ENCODE measurements around the gene PIH1D1.

Gene PIH1D1

GRCh38 chr19:49415810-49416200 is 35.8 kb downstream of the PIH1D1 start:
- no peak overlapping the region for H3K4me3 ChIP-seq (ENCODE audit: low read depth, low read length)
- H3K36me3 ChIP-seq (ENCODE audit: control insufficient read depth in 2 of 2, insufficient read depth in 1 of 2, low read length in 2 of 2) = no peaks in the 10 kb centered on the region
- TF ChIP-seq KLF1 (tag by site-specific recombination; IDR thresholded peaks at IDR 0.05) = no peak
- TF ChIP-seq, protein P1, sequence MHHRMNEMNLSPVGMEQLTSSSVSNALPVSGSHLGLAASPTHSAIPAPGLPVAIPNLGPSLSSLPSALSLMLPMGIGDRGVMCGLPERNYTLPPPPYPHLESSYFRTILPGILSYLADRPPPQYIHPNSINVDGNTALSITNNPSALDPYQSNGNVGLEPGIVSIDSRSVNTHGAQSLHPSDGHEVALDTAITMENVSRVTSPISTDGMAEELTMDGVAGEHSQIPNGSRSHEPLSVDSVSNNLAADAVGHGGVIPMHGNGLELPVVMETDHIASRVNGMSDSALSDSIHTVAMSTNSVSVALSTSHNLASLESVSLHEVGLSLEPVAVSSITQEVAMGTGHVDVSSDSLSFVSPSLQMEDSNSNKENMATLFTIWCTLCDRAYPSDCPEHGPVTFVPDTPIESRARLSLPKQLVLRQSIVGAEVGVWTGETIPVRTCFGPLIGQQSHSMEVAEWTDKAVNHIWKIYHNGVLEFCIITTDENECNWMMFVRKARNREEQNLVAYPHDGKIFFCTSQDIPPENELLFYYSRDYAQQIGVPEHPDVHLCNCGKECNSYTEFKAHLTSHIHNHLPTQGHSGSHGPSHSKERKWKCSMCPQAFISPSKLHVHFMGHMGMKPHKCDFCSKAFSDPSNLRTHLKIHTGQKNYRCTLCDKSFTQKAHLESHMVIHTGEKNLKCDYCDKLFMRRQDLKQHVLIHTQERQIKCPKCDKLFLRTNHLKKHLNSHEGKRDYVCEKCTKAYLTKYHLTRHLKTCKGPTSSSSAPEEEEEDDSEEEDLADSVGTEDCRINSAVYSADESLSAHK (tag by site-specific recombination; IDR thresholded peaks at IDR 0.05) = no peak
- no peak for TF ChIP-seq RBAK (tag by site-specific recombination; IDR thresholded peaks at IDR 0.05)
- no peak for TF ChIP-seq HOXD13 (CRISPR knock-in tag; IDR thresholded peaks at IDR 0.05; ENCODE audit: borderline replicate concordance)
- TF ChIP-seq ZNF704 (tag by site-specific recombination; IDR thresholded peaks at IDR 0.05) = no peak
- TF ChIP-seq ZNF169 (tag by site-specific recombination; IDR thresholded peaks at IDR 0.05) = no peak
- CTCF ChIA-PET = interaction anchor here (0.6 to 1.8 kb wide), 4 partner anchors 9 to 341 kb away, joined by 3 to 6 read pairs (median 4); no protein-coding TSS in a partner anchor
- H3K27ac ChIP-seq (ENCODE audit: extremely low read depth, low read depth, low read length) = no peak overlapping the region
- H3K4me1 ChIP-seq (ENCODE audit: control insufficient read depth, insufficient read depth, low read length) = no peaks in the 10 kb centered on the region
- H3K9me3 ChIP-seq (ENCODE audit: control insufficient read depth, insufficient read depth, low read depth, low read length) = no peaks in the 10 kb centered on the region
- POLR2A ChIA-PET = interaction anchor here (1.1 kb wide), 1 partner anchor 38 kb away, joined by 3 read pairs; the partner anchor contains the start of gene ALDH16A1

- Histone ChIP-seq H3K4me3 (ENCODE audit: low read depth, low read length) (no peak overlapping the region), H3K27ac (ENCODE audit: extremely low read depth, low read depth, low read length) (no peak overlapping the region), H3K4me1 (ENCODE audit: control insufficient read depth, insufficient read depth, low read length) (no peaks in the 10 kb centered on the region), H3K9me3 (ENCODE audit: control insufficient read depth, insufficient read depth, low read depth, low read length) (no peaks in the 10 kb centered on the region), H3K36me3 (ENCODE audit: control insufficient read depth in 2 of 2, insufficient read depth in 1 of 2, low read length in 2 of 2) (no peaks in the 10 kb centered on the region)
- ChIA-PET POLR2A (interaction anchor here (1.1 kb wide), 1 partner anchor 38 kb away, joined by 3 read pairs; the partner anchor contains the start of gene ALDH16A1), CTCF (interaction anchor here (0.6 to 1.8 kb wide), 3 partner anchors 9 to 31 kb away, joined by 3 to 6 read pairs (median 4); no protein-coding TSS in a partner anchor)
- no peak for TF ChIP-seq KLF10 (tag by site-specific recombination; IDR thresholded peaks at IDR 0.05)
- TF ChIP-seq ZNF596 (tag by site-specific recombination; IDR thresholded peaks at IDR 0.05) = no peak
- peak; percentile 99 for TF ChIP-seq ZFHX2 (tag by site-specific recombination; conservative IDR thresholded peaks at IDR 0.05)
- TF ChIP-seq GLIS1 (tag by site-specific recombination; IDR thresholded peaks at IDR 0.05) = peak; percentile 44
- TF ChIP-seq, protein P2, sequence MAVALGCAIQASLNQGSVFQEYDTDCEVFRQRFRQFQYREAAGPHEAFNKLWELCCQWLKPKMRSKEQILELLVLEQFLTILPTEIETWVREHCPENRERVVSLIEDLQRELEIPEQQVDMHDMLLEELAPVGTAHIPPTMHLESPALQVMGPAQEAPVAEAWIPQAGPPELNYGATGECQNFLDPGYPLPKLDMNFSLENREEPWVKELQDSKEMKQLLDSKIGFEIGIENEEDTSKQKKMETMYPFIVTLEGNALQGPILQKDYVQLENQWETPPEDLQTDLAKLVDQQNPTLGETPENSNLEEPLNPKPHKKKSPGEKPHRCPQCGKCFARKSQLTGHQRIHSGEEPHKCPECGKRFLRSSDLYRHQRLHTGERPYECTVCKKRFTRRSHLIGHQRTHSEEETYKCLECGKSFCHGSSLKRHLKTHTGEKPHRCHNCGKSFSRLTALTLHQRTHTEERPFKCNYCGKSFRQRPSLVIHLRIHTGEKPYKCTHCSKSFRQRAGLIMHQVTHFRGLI (tag by site-specific recombination; IDR thresholded peaks at IDR 0.05) = no peak
- no peak for TF ChIP-seq ZNF704 (tag by site-specific recombination; IDR thresholded peaks at IDR 0.05)
- no peak for TF ChIP-seq ZNF571 (tag by site-specific recombination; IDR thresholded peaks at IDR 0.05)
- TF ChIP-seq MEIS1 (CRISPR knock-in tag; IDR thresholded peaks at IDR 0.05; ENCODE audit: borderline replicate concordance) = no peak
- TF ChIP-seq EGR2 (tag by site-specific recombination; IDR thresholded peaks at IDR 0.05; ENCODE audit: low read depth) = peak; percentile 98
- no peak for TF ChIP-seq ZNF280C (tag by site-specific recombination; IDR thresholded peaks at IDR 0.05)
- TF ChIP-seq ZSCAN23 (tag by site-specific recombination; IDR thresholded peaks at IDR 0.05) = no peak
- peak; percentile 59 for TF ChIP-seq ZIC2 (tag by site-specific recombination; IDR thresholded peaks at IDR 0.05)
- no peak for TF ChIP-seq ZNF157 (tag by site-specific recombination; IDR thresholded peaks at IDR 0.05)
- TF ChIP-seq WT1 (tag by site-specific recombination; IDR thresholded peaks at IDR 0.05) = no peak
- no peak for TF ChIP-seq ZFP3 (tag by site-specific recombination; IDR thresholded peaks at IDR 0.05; ENCODE audit: low read depth)
- no peak for TF ChIP-seq ZNF510 (tag by site-specific recombination; IDR thresholded peaks at IDR 0.05; ENCODE audit: insufficient replicate concordance)
- no peak for TF ChIP-seq ZNF221 (tag by site-specific recombination; IDR thresholded peaks at IDR 0.05; ENCODE audit: borderline replicate concordance)
- TF ChIP-seq, protein P3, sequence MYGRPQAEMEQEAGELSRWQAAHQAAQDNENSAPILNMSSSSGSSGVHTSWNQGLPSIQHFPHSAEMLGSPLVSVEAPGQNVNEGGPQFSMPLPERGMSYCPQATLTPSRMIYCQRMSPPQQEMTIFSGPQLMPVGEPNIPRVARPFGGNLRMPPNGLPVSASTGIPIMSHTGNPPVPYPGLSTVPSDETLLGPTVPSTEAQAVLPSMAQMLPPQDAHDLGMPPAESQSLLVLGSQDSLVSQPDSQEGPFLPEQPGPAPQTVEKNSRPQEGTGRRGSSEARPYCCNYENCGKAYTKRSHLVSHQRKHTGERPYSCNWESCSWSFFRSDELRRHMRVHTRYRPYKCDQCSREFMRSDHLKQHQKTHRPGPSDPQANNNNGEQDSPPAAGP (tag by site-specific recombination; IDR thresholded peaks at IDR 0.05) = no peak
- no peak for TF ChIP-seq ZNF514 (tag by site-specific recombination; IDR thresholded peaks at IDR 0.05)
Measured at GRCh38 chr19:49415102-49415809, 36.4 kb downstream of the PIH1D1 start.
